ENCODE measurements around the gene INSYN2A.

INSYN2A gene

GRCh38 chr10:127216786-127217185 lies 20.4 kb upstream of the INSYN2A start:
- H3K36me3 ChIP-seq (ENCODE audit: control insufficient read depth, insufficient read depth, low read length, severe bottlenecking), result no peaks in the 10 kb centered on the region
- peak; percentile 19 for DNase-seq (ENCODE audit: low read depth)
- no peak overlapping the region for H3K4me3 ChIP-seq (ENCODE audit: low read length)
- no peaks in the 10 kb centered on the region for H3K9me3 ChIP-seq (ENCODE audit: control insufficient read depth, low read length)
- H3K4me1 ChIP-seq (ENCODE audit: control insufficient read depth, insufficient read depth, low read length), result no peaks in the 10 kb centered on the region
- H3K9ac ChIP-seq (ENCODE audit: low read length), result no peak overlapping the region
- H3K27me3 ChIP-seq (replicated peaks; ENCODE audit: control insufficient read depth, insufficient read depth, low read length), result no peaks in the 10 kb centered on the region

DNA sequence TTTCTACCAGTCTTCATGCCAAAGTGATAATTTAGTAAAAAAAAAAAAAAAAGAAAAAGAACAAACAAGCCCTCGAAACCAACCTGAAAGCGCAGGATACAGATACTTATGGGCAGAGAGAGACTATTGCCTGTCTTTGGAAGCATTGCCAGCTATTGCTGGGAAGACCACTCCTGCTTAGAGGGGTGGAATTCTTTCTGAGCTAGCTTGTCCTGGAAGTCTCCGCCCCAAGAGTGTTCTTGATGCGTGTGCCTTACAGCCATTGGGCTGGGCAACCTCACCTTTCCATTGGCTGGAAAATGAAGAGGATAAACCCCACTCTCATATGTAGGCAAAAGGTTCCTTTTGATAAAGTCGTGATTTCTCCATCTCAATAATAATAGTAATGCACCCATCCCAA lies 19.9 kb upstream of the INSYN2A start:
- no peaks in the 10 kb centered on the region for H3K4me1 ChIP-seq (ENCODE audit: control insufficient read depth, insufficient read depth, low read length)
- no peak overlapping the region for H3K4me3 ChIP-seq (ENCODE audit: low read length)
- no peaks in the 10 kb centered on the region for H3K9me3 ChIP-seq (ENCODE audit: control insufficient read depth, low read length)
- H3K36me3 ChIP-seq (ENCODE audit: control insufficient read depth, insufficient read depth, low read length, severe bottlenecking), result no peaks in the 10 kb centered on the region
- no peaks in the 10 kb centered on the region for H3K27me3 ChIP-seq (replicated peaks; ENCODE audit: control insufficient read depth, insufficient read depth, low read length)
- no peak for DNase-seq (ENCODE audit: low read depth)
- H3K9ac ChIP-seq (ENCODE audit: low read length), result no peak overlapping the region

DNA sequence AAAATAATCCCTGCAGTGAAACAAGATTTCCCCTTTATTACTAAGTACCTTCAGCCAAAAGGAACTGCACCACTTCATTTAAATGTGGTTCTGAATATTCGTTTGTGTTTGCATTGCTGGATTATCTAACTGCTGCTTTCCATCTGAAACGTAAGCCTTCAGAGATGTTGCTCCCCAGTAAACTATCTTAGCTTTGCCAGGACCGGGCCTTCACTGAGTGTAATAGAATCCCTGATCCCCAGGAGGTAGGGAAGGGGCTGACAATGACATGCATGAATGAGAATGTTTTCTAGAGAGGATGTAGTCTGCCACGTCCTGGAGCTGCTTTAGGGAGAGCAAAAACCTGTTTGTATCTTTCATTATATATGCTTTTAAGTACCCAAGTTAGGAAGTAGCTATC lies 19.5 kb upstream of the INSYN2A start:
- no peak overlapping the region for H3K4me3 ChIP-seq (ENCODE audit: low read length)
- H3K27me3 ChIP-seq (replicated peaks; ENCODE audit: control insufficient read depth, insufficient read depth, low read length), result no peaks in the 10 kb centered on the region
- H3K4me1 ChIP-seq (ENCODE audit: control insufficient read depth, insufficient read depth, low read length), result no peaks in the 10 kb centered on the region
- DNase-seq (ENCODE audit: low read depth), result no peak
- no peaks in the 10 kb centered on the region for H3K36me3 ChIP-seq (ENCODE audit: control insufficient read depth, insufficient read depth, low read length, severe bottlenecking)
- H3K9me3 ChIP-seq (ENCODE audit: control insufficient read depth, low read length), result no peaks in the 10 kb centered on the region
- H3K9ac ChIP-seq (ENCODE audit: low read length), result no peak overlapping the region

GRCh38 chr10:127210936-127211466 lies 14.6 kb upstream of the INSYN2A start:
- Histone ChIP-seq H3K9me3 (ENCODE audit: control insufficient read depth, low read length) (no peaks in the 10 kb centered on the region), H3K9ac (ENCODE audit: low read length) (no peak overlapping the region), H3K27me3 (replicated peaks; ENCODE audit: control insufficient read depth, insufficient read depth, low read length) (no peaks in the 10 kb centered on the region), H3K4me3 (ENCODE audit: low read length) (no peak overlapping the region), H3K36me3 (ENCODE audit: control insufficient read depth, insufficient read depth, low read length, severe bottlenecking) (no peaks in the 10 kb centered on the region), H3K4me1 (ENCODE audit: control insufficient read depth, insufficient read depth, low read length) (no peaks in the 10 kb centered on the region)
- DNase-seq (ENCODE audit: low read depth), result no peak

GRCh38 chr10:127207081-127207480 lies 10.7 kb upstream of the INSYN2A start:
- Histone ChIP-seq H3K27me3 (replicated peaks; ENCODE audit: control insufficient read depth, insufficient read depth, low read length) (no peaks in the 10 kb centered on the region), H3K9ac (ENCODE audit: low read length) (no peak overlapping the region), H3K4me3 (ENCODE audit: low read length) (no peak overlapping the region), H3K9me3 (ENCODE audit: control insufficient read depth, low read length) (no peaks in the 10 kb centered on the region), H3K4me1 (ENCODE audit: control insufficient read depth, insufficient read depth, low read length) (no peaks in the 10 kb centered on the region), H3K36me3 (ENCODE audit: control insufficient read depth, insufficient read depth, low read length, severe bottlenecking) (no peaks in the 10 kb centered on the region)
- DNase-seq (ENCODE audit: low read depth), result no peak

DNA sequence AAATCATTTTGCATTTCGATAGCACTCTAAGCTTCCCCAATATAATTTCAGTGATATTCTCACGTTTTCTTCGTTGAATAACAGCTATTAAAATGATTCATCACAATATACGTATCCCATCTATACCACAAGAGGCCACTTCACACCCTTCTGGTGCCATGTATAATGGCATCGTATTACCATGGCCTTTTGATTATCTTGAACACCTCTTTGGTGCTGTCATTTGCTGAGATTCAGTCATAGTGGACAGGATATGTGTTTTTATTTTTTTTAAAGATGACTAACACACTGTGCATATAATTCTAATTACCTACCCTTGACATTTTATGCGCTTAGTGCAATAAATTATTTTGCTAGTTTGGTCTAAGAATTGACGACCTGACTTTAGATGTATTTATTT lies 6.7 kb upstream of the INSYN2A start:
- Histone ChIP-seq H3K36me3 (ENCODE audit: control insufficient read depth, insufficient read depth, low read length, severe bottlenecking) (no peaks in the 10 kb centered on the region), H3K4me1 (ENCODE audit: control insufficient read depth, insufficient read depth, low read length) (no peaks in the 10 kb centered on the region), H3K9ac (ENCODE audit: low read length) (no peak overlapping the region), H3K9me3 (ENCODE audit: control insufficient read depth, low read length) (no peaks in the 10 kb centered on the region), H3K4me3 (ENCODE audit: low read length) (no peak overlapping the region), H3K27me3 (replicated peaks; ENCODE audit: control insufficient read depth, insufficient read depth, low read length) (no peaks in the 10 kb centered on the region)
- no peak for DNase-seq (ENCODE audit: low read depth)

- no peaks in the 10 kb centered on the region for H3K4me1 ChIP-seq (ENCODE audit: control insufficient read depth, insufficient read depth, low read length)
- no peak overlapping the region for H3K4me3 ChIP-seq (ENCODE audit: low read length)
- H3K9ac ChIP-seq (ENCODE audit: low read length), result no peak overlapping the region
- no peaks in the 10 kb centered on the region for H3K9me3 ChIP-seq (ENCODE audit: control insufficient read depth, low read length)
- DNase-seq (ENCODE audit: low read depth), result no peak
- no peaks in the 10 kb centered on the region for H3K27me3 ChIP-seq (replicated peaks; ENCODE audit: control insufficient read depth, insufficient read depth, low read length)
- H3K36me3 ChIP-seq (ENCODE audit: control insufficient read depth, insufficient read depth, low read length, severe bottlenecking), result no peaks in the 10 kb centered on the region
Observed at GRCh38 chr10:127200646-127201045, 4.3 kb upstream of the INSYN2A start.

GRCh38 chr10:127198721-127199120 lies 2.3 kb upstream of the INSYN2A start:
- H3K9ac ChIP-seq (ENCODE audit: low read length), result no peak overlapping the region
- no peak for DNase-seq (ENCODE audit: low read depth)

GRCh38 chr10:127198307-127198706 lies 1.9 kb upstream of the INSYN2A start:
- Histone ChIP-seq H3K27me3 (replicated peaks; ENCODE audit: control insufficient read depth, insufficient read depth, low read length) (no peaks in the 10 kb centered on the region), H3K4me1 (ENCODE audit: control insufficient read depth, insufficient read depth, low read length) (peaks cover 9% of the 10 kb centered on the region), H3K36me3 (ENCODE audit: control insufficient read depth, insufficient read depth, low read length, severe bottlenecking) (no peaks in the 10 kb centered on the region), H3K4me3 (ENCODE audit: low read length) (no peak overlapping the region), H3K9ac (ENCODE audit: low read length) (no peak overlapping the region), H3K9me3 (ENCODE audit: control insufficient read depth, low read length) (no peaks in the 10 kb centered on the region)
- no peak for DNase-seq (ENCODE audit: low read depth)

More at GRCh38 chr10:127198721-127199120, 2.3 kb upstream of the INSYN2A start:
- Histone ChIP-seq H3K27me3 (replicated peaks; ENCODE audit: control insufficient read depth, insufficient read depth, low read length) (no peaks in the 10 kb centered on the region), H3K9me3 (ENCODE audit: control insufficient read depth, low read length) (no peaks in the 10 kb centered on the region), H3K36me3 (ENCODE audit: control insufficient read depth, insufficient read depth, low read length, severe bottlenecking) (no peaks in the 10 kb centered on the region), H3K4me1 (ENCODE audit: control insufficient read depth, insufficient read depth, low read length) (peaks cover 9% of the 10 kb centered on the region), H3K4me3 (ENCODE audit: low read length) (no peak overlapping the region)

- H3K36me3 ChIP-seq (ENCODE audit: control insufficient read depth, insufficient read depth, low read length, severe bottlenecking), result no peaks in the 10 kb centered on the region
- H3K4me1 ChIP-seq (ENCODE audit: control insufficient read depth, insufficient read depth, low read length), result peaks cover 9% of the 10 kb centered on the region
- no peak overlapping the region for H3K9ac ChIP-seq (ENCODE audit: low read length)
- peak overlapping the region; percentile 66 for H3K4me3 ChIP-seq (ENCODE audit: low read length)
- no peaks in the 10 kb centered on the region for H3K27me3 ChIP-seq (replicated peaks; ENCODE audit: control insufficient read depth, insufficient read depth, low read length)
- no peak for DNase-seq (ENCODE audit: low read depth)
- H3K9me3 ChIP-seq (ENCODE audit: control insufficient read depth, low read length), result no peaks in the 10 kb centered on the region
Observed at GRCh38 chr10:127197154-127197432, 702 bp upstream of the INSYN2A start.

GRCh38 chr10:127195571-127196281 lies 665 bp downstream of the INSYN2A start:
- no peaks in the 10 kb centered on the region for H3K27me3 ChIP-seq (replicated peaks; ENCODE audit: control insufficient read depth, insufficient read depth, low read length)
- peak overlapping the region; percentile 72 for H3K4me3 ChIP-seq (ENCODE audit: low read length)
- H3K36me3 ChIP-seq (ENCODE audit: control insufficient read depth, insufficient read depth, low read length, severe bottlenecking), result no peaks in the 10 kb centered on the region
- H3K4me1 ChIP-seq (ENCODE audit: control insufficient read depth, insufficient read depth, low read length), result peaks cover 9% of the 10 kb centered on the region
- H3K9ac ChIP-seq (ENCODE audit: low read length), result peak overlapping the region; percentile 20
- no peaks in the 10 kb centered on the region for H3K9me3 ChIP-seq (ENCODE audit: control insufficient read depth, low read length)
- DNase-seq (ENCODE audit: low read depth), result no peak

DNA sequence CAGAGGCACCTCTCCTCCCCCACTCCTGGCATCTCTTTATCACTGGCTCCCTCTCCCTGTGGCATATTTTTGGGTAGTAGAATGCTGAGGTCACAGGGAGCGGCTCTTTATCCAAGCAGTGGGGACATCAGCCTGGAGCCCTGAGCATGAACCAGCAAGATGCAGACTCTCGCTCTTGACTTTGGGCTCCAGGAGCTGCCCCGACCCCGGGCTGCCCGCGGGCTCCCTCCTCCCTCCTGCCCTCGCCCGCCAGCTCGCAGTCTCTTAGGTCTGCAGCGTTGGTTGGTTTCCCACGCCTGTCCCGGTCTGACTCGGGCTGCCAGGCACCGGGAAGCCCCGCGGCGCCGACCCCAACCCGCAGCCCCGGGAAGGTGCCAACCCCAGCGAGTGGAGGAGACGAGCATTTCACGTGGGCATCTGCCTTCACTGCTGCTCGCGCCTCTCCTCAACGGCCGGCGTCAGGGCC lies 1.3 kb downstream of the INSYN2A start:
- DNase-seq (ENCODE audit: low read depth), result peak; percentile 29
- H3K4me3 ChIP-seq (ENCODE audit: low read length), result peak overlapping the region; percentile 72
- H3K27me3 ChIP-seq (replicated peaks; ENCODE audit: control insufficient read depth, insufficient read depth, low read length), result no peaks in the 10 kb centered on the region
- H3K9ac ChIP-seq (ENCODE audit: low read length), result peak overlapping the region; percentile 20
- H3K4me1 ChIP-seq (ENCODE audit: control insufficient read depth, insufficient read depth, low read length), result peaks cover 9% of the 10 kb centered on the region
- no peaks in the 10 kb centered on the region for H3K36me3 ChIP-seq (ENCODE audit: control insufficient read depth, insufficient read depth, low read length, severe bottlenecking)
- no peaks in the 10 kb centered on the region for H3K9me3 ChIP-seq (ENCODE audit: control insufficient read depth, low read length)
